Hypothalamus (tissue), 51 donors: ENCODE measurements around the gene SYT12.
"Not testable (repeated sequence)": the region's sequence is repeated elsewhere in the genome, so short reads cannot be mapped to it uniquely, and the experiment has no call there.

Source experiments
- DNase-seq, 51 donors: peaks; one replicate each; lab custom pipeline; 2025; lab: John Stamatoyannopoulos, UW

The SYT12 gene

GRCh38 chr11:67022961-67023956 lies at the start of gene SYT12:
Gene SYT12 (plus strand): TSS chr11:67023134. CDS start chr11:67030145, 7,011 bp downstream.
- DNase-seq = peak in 19 of 51 donors; percentile 8 to 68 (median 28)

DNA sequence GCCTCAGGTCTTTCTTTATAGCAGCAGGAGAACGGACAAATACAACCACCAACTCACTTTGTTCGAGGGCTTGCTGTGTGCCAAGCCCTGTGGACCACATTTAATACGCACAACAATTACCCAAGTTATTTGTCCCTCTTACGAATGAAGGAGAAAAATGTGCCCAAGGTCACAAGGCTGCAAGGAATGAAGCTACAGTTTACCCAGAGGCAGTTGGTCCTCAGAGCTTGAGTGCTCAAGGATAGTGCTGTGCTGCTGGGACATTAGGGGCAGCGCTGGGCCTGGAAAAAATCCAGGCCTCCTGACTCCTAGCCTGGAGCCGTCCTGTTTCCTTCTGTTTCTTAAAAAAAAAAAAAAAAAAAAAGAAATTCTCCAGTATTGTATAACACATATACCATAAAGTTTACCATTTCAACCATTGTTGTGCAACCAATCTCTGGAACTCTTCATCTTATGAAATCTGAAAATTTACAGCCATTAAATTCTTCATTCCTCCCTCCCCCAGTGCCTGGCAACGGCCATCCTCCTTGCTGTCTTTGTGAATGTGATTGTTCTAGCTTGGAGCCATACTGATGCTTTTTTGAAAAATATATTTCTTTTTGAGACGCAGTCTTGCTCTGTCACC lies 48.9 kb upstream of the SYT12 start:
- no peak for DNase-seq

GRCh38 chr11:66974724-66975404 lies 48.1 kb upstream of the SYT12 start, which contains the start of gene C11orf86:
Gene C11orf86 (plus strand): TSS chr11:66975304. CDS start chr11:66975363, 59 bp downstream.
- DNase-seq = no peak

GRCh38 chr11:66975405-66976027 lies 47.4 kb upstream of the SYT12 start:
- no peak for DNase-seq

- peak in 1 of 51 donors; percentile 19 for DNase-seq
Observed at GRCh38 chr11:66976028-66976467, 46.9 kb upstream of the SYT12 start.

DNA sequence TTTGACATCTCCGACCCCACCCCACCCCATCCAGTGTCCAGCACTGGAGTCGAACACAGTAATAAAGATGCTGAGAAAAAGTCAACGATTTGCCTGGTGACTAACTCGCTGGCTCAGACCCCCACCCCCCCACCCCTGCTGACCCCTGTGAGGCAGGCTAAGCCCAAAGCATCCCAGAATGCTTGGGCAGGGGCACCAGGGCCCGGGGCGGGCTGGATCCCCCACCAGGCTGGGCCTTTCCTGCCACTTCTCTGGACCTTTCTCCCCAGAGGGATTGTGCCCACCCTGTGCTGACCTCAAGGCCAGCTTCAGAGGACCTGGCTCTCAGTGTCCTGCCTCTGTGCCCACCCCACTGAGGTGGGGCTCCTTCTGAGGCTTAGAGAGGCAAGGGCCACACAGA lies 46.0 kb upstream of the SYT12 start:
- DNase-seq = no peak

GRCh38 chr11:66978229-66978628 lies 44.7 kb upstream of the SYT12 start:
- DNase-seq = no peak

- DNase-seq = no peak
Observed at GRCh38 chr11:66978717-66979116, 44.2 kb upstream of the SYT12 start.

GRCh38 chr11:66979336-66979980 lies 43.5 kb upstream of the SYT12 start:
- no peak for DNase-seq

GRCh38 chr11:66981976-66982578 lies 40.9 kb upstream of the SYT12 start:
- peak in 33 of 51 donors; percentile 3 to 66 (median 32) for DNase-seq

GRCh38 chr11:66983275-66983924 lies 39.5 kb upstream of the SYT12 start:
- DNase-seq = no peak

DNA sequence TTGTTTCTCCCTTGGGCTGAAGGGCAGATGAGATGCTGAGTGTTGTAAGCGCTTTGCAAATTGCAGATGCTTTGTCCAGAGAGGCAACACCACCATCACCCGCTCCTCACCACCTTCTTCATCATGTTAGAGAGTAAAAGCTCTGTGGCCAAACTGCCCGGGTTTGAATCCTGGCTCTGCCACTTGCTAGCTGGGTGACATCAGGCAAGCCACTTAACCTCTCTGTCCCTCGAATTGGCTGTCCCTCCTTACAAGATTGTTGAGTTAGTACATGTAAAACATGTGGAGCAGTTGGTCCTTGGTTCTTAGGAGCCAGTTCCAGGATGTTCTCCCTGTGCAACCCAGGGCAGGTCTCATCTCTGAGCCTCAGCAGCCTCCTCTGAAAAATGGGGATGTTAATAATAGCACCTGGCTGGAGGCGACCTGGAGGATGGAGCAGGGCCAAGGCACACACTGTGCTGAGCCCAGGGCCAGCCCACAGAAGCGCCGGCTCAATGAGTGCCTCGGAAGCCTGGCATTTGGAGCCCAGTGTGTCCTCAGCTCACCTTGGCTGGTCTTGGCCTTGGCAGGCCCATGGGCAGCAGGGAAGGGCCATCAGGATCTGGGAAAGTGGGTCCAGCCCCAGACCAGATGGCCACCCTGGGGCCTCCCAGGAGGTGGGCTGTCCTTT lies 37.3 kb upstream of the SYT12 start:
- DNase-seq = no peak

GRCh38 chr11:66986178-66986545 lies 36.8 kb upstream of the SYT12 start:
- DNase-seq = no peak

GRCh38 chr11:66987158-66987620 lies 35.7 kb upstream of the SYT12 start:
- no peak for DNase-seq

- no peak for DNase-seq
Observed at GRCh38 chr11:66987924-66988637, 34.9 kb upstream of the SYT12 start.

- not testable (repeated sequence) for DNase-seq
Observed at GRCh38 chr11:66988741-66989140, 34.2 kb upstream of the SYT12 start.

GRCh38 chr11:66989360-66989759 lies 33.6 kb upstream of the SYT12 start:
- DNase-seq = not testable (repeated sequence)

GRCh38 chr11:66992041-66992440 lies 30.9 kb upstream of the SYT12 start:
- no peak for DNase-seq
